A549 (cell line): ENCODE measurements around the gene ATG3. TPM values are rescaled to one million over a fixed set of nuclear protein-coding genes. Genes with fewer than 3 reads are reported as not detected.

Source experiments
- ATAC-seq, 2 experiments: fragments of 200-7000 bp in 1 of 2; fragments of >200 bp in 1 of 2; cut with Nextera tagmentation in 1 of 2; cut with Tn5 transposase in 1 of 2; 3 replicates each; pipeline versions ENCODE4 v1.8.0 to v1.9.1; 2018 to 2020; ENCODE audit warnings: mild to moderate bottlenecking in 1 of 2, moderate library complexity in 1 of 2
- CTCF ChIA-PET: fragments of 300-600 bp; sonication (Branson Sonifier 250); formaldehyde crosslinking; extraction: SDS; loops from one replicate; lab custom pipeline; 2021; ENCODE audit warnings: antibody characterized with exemption, inconsistent platforms; lab: Yijun Ruan, JAX
- POLR2A ChIA-PET: fragments of 350-600 bp; formaldehyde crosslinking; extraction: SDS; loops from one replicate; lab custom pipeline; 2021; ENCODE audit warnings: antibody characterized with exemption, inconsistent platforms; lab: Yijun Ruan, JAX
- DNase-seq, 2 experiments: peaks; one replicate each; pipeline versions ENCODE4 v3.0.0 to v3.0.0-alpha.2; 2011 to 2016; ENCODE audit warnings: low read depth in 1 of 2, low spot score in 1 of 2
- FAIRE-seq: peaks from 2 replicates; lab custom pipeline; 2011; peaks lifted over from hg19 to GRCh38; lab: Jason Lieb, UNC
- H3K27ac ChIP-seq, 2 experiments: fragments of >200 bp; sonication (Bioruptor Twin); formaldehyde crosslinking; 3 replicates each; pipeline ENCODE4 v1.5.1; 2016 to 2017
- H3K4me1 ChIP-seq: fragments of >200 bp; sonication (Bioruptor Twin); formaldehyde crosslinking; 3 replicates; pipeline ENCODE4 v1.6.1; 2016
- H3K4me2 ChIP-seq: fragments of >200 bp; sonication (Bioruptor Twin); formaldehyde crosslinking; 3 replicates; pipeline ENCODE4 v1.6.1; 2016
- H3K4me3 ChIP-seq: fragments of >200 bp; sonication (Bioruptor Twin); formaldehyde crosslinking; 3 replicates; pipeline ENCODE4 v1.5.1; 2016
- H3K9me3 ChIP-seq: fragments of >200 bp; sonication (Bioruptor Twin); formaldehyde crosslinking; 3 replicates; pipeline ENCODE4 v1.6.1; 2016
- BHLHE40 ChIP-seq: IDR thresholded peaks from 2 replicates; pipeline ENCODE4 v1.6.1; 2012; ENCODE audit warnings: low read depth, low read length, inconsistent platforms
- CHD4 ChIP-seq: fragments of 200-600 bp; sonication (generic); IDR thresholded peaks from 2 replicates; pipeline ENCODE4 v1.6.1; 2016; ENCODE audit warnings: antibody characterized with exemption, mild to moderate bottlenecking, borderline replicate concordance
- EHF ChIP-seq: fragments of 250-450 bp; sonication (Bioruptor Pico); IDR thresholded peaks from 2 replicates; pipeline ENCODE4 v1.5.0; 2020; ENCODE audit warnings: mild to moderate bottlenecking
- EHMT2 ChIP-seq: fragments of 200-600 bp; sonication (generic); IDR thresholded peaks from 2 replicates; pipeline ENCODE4 v1.6.1; 2016; ENCODE audit warnings: antibody characterized with exemption, low read depth, mild to moderate bottlenecking, moderate library complexity
- ESRRA ChIP-seq: fragments of 150-350 bp; IDR thresholded peaks from 2 replicates; pipeline ENCODE4 v1.6.1; 2014; ENCODE audit warnings: mild to moderate bottlenecking, low read length, borderline replicate concordance
- FOSL2 ChIP-seq, 2 experiments: fragments of 450-650 bp in 1 of 2; fragments of >200 bp in 1 of 2; sonication (Bioruptor Twin) in 1 of 2; formaldehyde crosslinking; IDR thresholded peaks; 2 replicates each; pipeline versions ENCODE4 v1.5.0 to v1.6.1; 2016 to 2020; ENCODE audit warnings: mild to moderate bottlenecking in 1 of 2, moderate library complexity in 1 of 2
- HOXB5 ChIP-seq: fragments of 250-450 bp; sonication (Bioruptor Pico); IDR thresholded peaks from 2 replicates; pipeline ENCODE4 v1.5.0; 2020; ENCODE audit warnings: mild to moderate bottlenecking, moderate library complexity
- KDM5A ChIP-seq: fragments of 200-600 bp; sonication (generic); IDR thresholded peaks from 2 replicates; pipeline ENCODE4 v1.6.1; 2016; ENCODE audit warnings: antibody characterized with exemption, mild to moderate bottlenecking
- MAFK ChIP-seq: fragments of 450-650 bp; IDR thresholded peaks from 2 replicates; pipeline ENCODE4 v1.6.1; 2014; ENCODE audit not compliant: partially characterized antibody
- NPAS2 ChIP-seq: fragments of 250-450 bp; sonication (Bioruptor Pico); IDR thresholded peaks from 2 replicates; pipeline ENCODE4 v1.8.0; 2022; ENCODE audit warnings: mild to moderate bottlenecking, moderate library complexity, borderline replicate concordance
- POLR2AphosphoS2 ChIP-seq: conservative IDR thresholded peaks from 2 replicates; pipeline ENCODE4 v1.6.1; 2012; ENCODE audit warnings: low read length, improper control_type of control experiment, inconsistent platforms
- RARB ChIP-seq: fragments of 250-450 bp; sonication (Bioruptor Pico); IDR thresholded peaks from 2 replicates; pipeline ENCODE4 v1.8.0; 2021; ENCODE audit warnings: mild to moderate bottlenecking, moderate library complexity
- RNF2 ChIP-seq: fragments of 200-600 bp; sonication (generic); IDR thresholded peaks from 2 replicates; pipeline ENCODE4 v1.6.1; 2016; ENCODE audit warnings: low read depth, mild to moderate bottlenecking, antibody characterized with exemption, moderate library complexity, borderline replicate concordance
- ZNF302 ChIP-seq: fragments of 250-450 bp; sonication (Bioruptor Pico); IDR thresholded peaks from 2 replicates; pipeline ENCODE4 v1.9.0; 2021; ENCODE audit warnings: inconsistent platforms, mild to moderate bottlenecking, moderate library complexity
- WGBS: methylation state at CpG from one replicate; pipeline ENCODE4 v1.1.6; 2017; ENCODE audit errors: missing lambda C conversion rate; 5-methylcytosine and 5-hydroxymethylcytosine counted together
- polyA plus RNA-seq, 4 experiments: library from polyadenylated mRNA; depleted of rRNA in 3 of 4; stranded (reverse); fragments of >200 nt; fragmentation: RNase III in 1 of 4; extraction: RNeasy Plus Mini Kit Qiagen cat#74134 plus additional on column Dnase treatment in 1 of 4; gene quantifications; 2 replicates in 3 of 4; 3 replicates in 1 of 4; pipeline ENCODE4 v1.2.3, GENCODE V29; 2011 to 2017
- TF ChIP-seq, protein P1 (sequence below): fragments of 450-650 bp; IDR thresholded peaks from 2 replicates; pipeline ENCODE4 v1.6.1; 2014; ENCODE audit warnings: antibody characterized with exemption
- TF ChIP-seq, protein P2 (sequence below): IDR thresholded peaks from 2 replicates; pipeline ENCODE4 v1.6.1; 2012
- TF ChIP-seq, protein P3 (sequence below): IDR thresholded peaks from 2 replicates; pipeline ENCODE4 v1.6.1; 2012; ENCODE audit warnings: low read depth, borderline replicate concordance
- TF ChIP-seq, protein P4 (sequence below): fragments of 200-600 bp; sonication (generic); IDR thresholded peaks from 2 replicates; pipeline ENCODE4 v1.6.1; 2016; ENCODE audit warnings: antibody characterized with exemption, mild to moderate bottlenecking, moderate library complexity

The ATG3 gene
- polyA plus RNA-seq, 2 of the 4 experiments (the other 2 are of a cell fraction): 50.2 to 74.5 TPM

DNA sequence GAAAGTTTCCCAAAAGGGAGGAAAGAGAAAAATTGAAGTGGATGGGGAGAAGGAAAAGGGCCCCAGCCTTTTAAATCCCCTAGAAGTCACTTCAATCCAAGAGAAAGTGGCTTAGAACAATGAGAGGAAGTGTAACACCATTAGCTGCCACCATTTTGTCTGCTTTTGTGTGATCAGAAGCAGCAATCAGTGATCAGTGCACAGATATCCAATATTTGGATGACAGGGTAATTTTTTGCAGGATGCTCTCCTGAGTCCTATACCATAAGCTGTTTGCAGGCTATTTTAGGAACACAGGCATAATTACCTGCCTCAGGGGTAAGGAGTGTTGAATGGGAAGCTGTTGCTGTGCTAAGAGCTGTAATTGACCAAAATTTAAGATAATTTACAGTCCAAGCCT, 31.5 kb upstream of the ATG3 start:
- ChIA-PET POLR2A (no interaction called here), CTCF (interaction anchor here (0.8 to 1.9 kb wide), 5 partner anchors 12 to 44 kb away, joined by 3 to 5 read pairs (median 4); no protein-coding TSS in a partner anchor)
- no peak overlapping the region for H3K4me2 ChIP-seq
- no peaks in the 10 kb centered on the region for H3K9me3 ChIP-seq
- no peak overlapping the region for H3K27ac ChIP-seq
- no peak overlapping the region for H3K4me3 ChIP-seq
- ATAC-seq (no peak), FAIRE-seq (no peak), DNase-seq (no peak)
- no peaks in the 10 kb centered on the region for H3K4me1 ChIP-seq
- no peak for TF ChIP-seq EHF (CRISPR knock-in tag)
- TF ChIP-seq, protein P1, sequence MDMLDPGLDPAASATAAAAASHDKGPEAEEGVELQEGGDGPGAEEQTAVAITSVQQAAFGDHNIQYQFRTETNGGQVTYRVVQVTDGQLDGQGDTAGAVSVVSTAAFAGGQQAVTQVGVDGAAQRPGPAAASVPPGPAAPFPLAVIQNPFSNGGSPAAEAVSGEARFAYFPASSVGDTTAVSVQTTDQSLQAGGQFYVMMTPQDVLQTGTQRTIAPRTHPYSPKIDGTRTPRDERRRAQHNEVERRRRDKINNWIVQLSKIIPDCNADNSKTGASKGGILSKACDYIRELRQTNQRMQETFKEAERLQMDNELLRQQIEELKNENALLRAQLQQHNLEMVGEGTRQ: no peak
- TF ChIP-seq EHMT2: no peak
- no peak for TF ChIP-seq ESRRA
- no peak for TF ChIP-seq FOSL2 (IDR thresholded peaks at IDR 0.05)
- no peak for TF ChIP-seq FOSL2 (CRISPR knock-in tag; IDR thresholded peaks at IDR 0.05)

DNA sequence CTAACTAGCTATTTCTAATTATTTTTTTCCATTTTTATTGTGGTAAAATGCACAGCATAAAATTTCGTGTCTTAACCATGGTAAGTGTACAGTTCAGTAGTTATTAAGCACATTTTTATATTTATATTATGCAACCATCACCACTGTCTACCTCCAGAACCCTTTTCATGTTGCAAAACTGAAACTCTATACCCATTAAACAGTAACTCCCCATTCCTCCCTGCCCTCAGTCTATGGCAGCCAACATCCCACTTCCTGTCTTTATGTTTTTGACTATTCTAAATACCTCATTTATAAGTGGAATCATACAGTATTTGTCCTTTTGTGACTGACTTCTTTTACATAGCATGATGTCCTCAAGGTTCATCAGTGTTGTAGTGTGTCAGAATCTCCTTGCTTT, 25.6 kb upstream of the ATG3 start:
- CTCF ChIA-PET: interaction anchor here (1.2 kb wide), 1 partner anchor 42 kb away, joined by 3 read pairs; no protein-coding TSS in a partner anchor
- Histone ChIP-seq H3K4me1 (no peaks in the 10 kb centered on the region), H3K4me3 (no peak overlapping the region), H3K4me2 (no peak overlapping the region), H3K9me3 (no peaks in the 10 kb centered on the region), H3K27ac (no peak overlapping the region)
- DNase-seq (no peak), ATAC-seq (no peak), FAIRE-seq (peak; percentile 74)
- 48% methylated on average over 1 of the region's 1 CpG for WGBS
- TF ChIP-seq RNF2 (no peak), NPAS2 (CRISPR knock-in tag) (no peak), CHD4 (no peak), HOXB5 (no peak), ZNF302 (CRISPR knock-in tag) (no peak), RARB (CRISPR knock-in tag) (no peak), KDM5A (no peak), MAFK (no peak)
- TF ChIP-seq, protein P2, sequence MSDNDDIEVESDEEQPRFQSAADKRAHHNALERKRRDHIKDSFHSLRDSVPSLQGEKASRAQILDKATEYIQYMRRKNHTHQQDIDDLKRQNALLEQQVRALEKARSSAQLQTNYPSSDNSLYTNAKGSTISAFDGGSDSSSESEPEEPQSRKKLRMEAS: no peak
- TF ChIP-seq, protein P3, sequence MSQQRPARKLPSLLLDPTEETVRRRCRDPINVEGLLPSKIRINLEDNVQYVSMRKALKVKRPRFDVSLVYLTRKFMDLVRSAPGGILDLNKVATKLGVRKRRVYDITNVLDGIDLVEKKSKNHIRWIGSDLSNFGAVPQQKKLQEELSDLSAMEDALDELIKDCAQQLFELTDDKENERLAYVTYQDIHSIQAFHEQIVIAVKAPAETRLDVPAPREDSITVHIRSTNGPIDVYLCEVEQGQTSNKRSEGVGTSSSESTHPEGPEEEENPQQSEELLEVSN: no peak
- TF ChIP-seq, protein P4, sequence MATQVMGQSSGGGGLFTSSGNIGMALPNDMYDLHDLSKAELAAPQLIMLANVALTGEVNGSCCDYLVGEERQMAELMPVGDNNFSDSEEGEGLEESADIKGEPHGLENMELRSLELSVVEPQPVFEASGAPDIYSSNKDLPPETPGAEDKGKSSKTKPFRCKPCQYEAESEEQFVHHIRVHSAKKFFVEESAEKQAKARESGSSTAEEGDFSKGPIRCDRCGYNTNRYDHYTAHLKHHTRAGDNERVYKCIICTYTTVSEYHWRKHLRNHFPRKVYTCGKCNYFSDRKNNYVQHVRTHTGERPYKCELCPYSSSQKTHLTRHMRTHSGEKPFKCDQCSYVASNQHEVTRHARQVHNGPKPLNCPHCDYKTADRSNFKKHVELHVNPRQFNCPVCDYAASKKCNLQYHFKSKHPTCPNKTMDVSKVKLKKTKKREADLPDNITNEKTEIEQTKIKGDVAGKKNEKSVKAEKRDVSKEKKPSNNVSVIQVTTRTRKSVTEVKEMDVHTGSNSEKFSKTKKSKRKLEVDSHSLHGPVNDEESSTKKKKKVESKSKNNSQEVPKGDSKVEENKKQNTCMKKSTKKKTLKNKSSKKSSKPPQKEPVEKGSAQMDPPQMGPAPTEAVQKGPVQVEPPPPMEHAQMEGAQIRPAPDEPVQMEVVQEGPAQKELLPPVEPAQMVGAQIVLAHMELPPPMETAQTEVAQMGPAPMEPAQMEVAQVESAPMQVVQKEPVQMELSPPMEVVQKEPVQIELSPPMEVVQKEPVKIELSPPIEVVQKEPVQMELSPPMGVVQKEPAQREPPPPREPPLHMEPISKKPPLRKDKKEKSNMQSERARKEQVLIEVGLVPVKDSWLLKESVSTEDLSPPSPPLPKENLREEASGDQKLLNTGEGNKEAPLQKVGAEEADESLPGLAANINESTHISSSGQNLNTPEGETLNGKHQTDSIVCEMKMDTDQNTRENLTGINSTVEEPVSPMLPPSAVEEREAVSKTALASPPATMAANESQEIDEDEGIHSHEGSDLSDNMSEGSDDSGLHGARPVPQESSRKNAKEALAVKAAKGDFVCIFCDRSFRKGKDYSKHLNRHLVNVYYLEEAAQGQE: no peak
- POLR2A ChIA-PET: no interaction called here

DNA sequence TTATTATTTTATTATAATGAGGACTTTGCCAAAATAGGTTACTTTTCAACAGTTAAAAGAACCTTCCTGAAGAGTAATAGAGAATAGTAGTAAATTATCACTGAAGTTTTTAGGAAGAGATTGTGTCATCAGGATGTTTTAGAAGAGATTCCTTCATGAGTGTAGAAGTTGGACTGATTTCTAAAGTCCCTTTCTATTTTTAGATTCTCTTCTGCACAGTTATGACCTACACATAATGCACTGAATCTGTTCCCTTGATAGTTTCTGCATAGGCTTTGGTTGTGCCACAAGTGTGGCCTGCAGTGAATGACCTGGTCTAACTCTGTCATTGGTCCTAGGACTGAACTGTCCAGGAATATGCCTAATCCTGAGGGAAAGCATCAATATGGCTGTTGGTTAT, 24.0 kb upstream of the ATG3 start:
- H3K4me1 ChIP-seq: no peaks in the 10 kb centered on the region
- ChIA-PET POLR2A (no interaction called here), CTCF (interaction anchor here (1.3 kb wide), 1 partner anchor 15 kb away, joined by 3 read pairs; no protein-coding TSS in a partner anchor)
- H3K4me3 ChIP-seq: no peak overlapping the region
- FAIRE-seq (no peak), ATAC-seq (no peak), DNase-seq (no peak)
- H3K9me3 ChIP-seq: no peaks in the 10 kb centered on the region
- TF ChIP-seq BHLHE40 (no peak), POLR2AphosphoS2 (no peak), EHF (CRISPR knock-in tag) (no peak)
- TF ChIP-seq, protein P2: no peak
- TF ChIP-seq, all 56 proteins: peak for 0
- Histone ChIP-seq H3K4me2 (no peak overlapping the region), H3K27ac (no peak overlapping the region)
